ENCODE data around the gene UTP18. TPM values are rescaled to one million over a fixed set of nuclear protein-coding genes. Genes with fewer than 3 reads are reported as not detected.

UTP18 gene
- total RNA-seq, result 10 to 100 TPM; 18.9 to 40.0 (median 33.3) TPM

GRCh38 chr17:51260237-51261023, at the start of gene UTP18:
Gene UTP18, plus strand, starts transcription at chr17:51260546. Its CDS starts 39 bp downstream, at chr17:51260585.
- no peaks in the 10 kb centered on the region for H3K27me3 ChIP-seq
- peaks cover 0 to 26% (median 0%) of the 10 kb centered on the region in 4 donors for H3K36me3 ChIP-seq
- peaks cover 25 to 60% (median 45%) of the 10 kb centered on the region in 4 donors for H3K4me1 ChIP-seq
- H3K27ac ChIP-seq, result peak within 1 kb of the TSS; percentile 91 to 99 (median 98)
- no peaks in the 10 kb centered on the region for H3K9me3 ChIP-seq
- H3K4me3 ChIP-seq, result peak within 1 kb of the TSS; percentile 81 to 100 (median 92)
- TF ChIP-seq POLR2A (IDR thresholded peaks at IDR 0.05) (peak in 3 of 4 donors; percentile 34 to 83 (median 75)), EP300 (IDR thresholded peaks at IDR 0.05) (peak in 1 of 4 donors; percentile 44), POLR2AphosphoS5 (IDR thresholded peaks at IDR 0.05) (peak; percentile 48 to 66)
- TF ChIP-seq, protein P1, sequence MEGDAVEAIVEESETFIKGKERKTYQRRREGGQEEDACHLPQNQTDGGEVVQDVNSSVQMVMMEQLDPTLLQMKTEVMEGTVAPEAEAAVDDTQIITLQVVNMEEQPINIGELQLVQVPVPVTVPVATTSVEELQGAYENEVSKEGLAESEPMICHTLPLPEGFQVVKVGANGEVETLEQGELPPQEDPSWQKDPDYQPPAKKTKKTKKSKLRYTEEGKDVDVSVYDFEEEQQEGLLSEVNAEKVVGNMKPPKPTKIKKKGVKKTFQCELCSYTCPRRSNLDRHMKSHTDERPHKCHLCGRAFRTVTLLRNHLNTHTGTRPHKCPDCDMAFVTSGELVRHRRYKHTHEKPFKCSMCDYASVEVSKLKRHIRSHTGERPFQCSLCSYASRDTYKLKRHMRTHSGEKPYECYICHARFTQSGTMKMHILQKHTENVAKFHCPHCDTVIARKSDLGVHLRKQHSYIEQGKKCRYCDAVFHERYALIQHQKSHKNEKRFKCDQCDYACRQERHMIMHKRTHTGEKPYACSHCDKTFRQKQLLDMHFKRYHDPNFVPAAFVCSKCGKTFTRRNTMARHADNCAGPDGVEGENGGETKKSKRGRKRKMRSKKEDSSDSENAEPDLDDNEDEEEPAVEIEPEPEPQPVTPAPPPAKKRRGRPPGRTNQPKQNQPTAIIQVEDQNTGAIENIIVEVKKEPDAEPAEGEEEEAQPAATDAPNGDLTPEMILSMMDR (IDR thresholded peaks at IDR 0.05), result peak in 4 of 6 experiments; percentile 4 to 29 (median 12)
- WGBS, 2 donors, result 0 to 1% methylated on average over 10 to 49 of the region's 93 CpGs
- ATAC-seq (ENCODE audit: low FRiP score in 2 of 2) (peak; percentile 98 to 99), DNase-seq (peak; percentile 96 to 99)

DNA sequence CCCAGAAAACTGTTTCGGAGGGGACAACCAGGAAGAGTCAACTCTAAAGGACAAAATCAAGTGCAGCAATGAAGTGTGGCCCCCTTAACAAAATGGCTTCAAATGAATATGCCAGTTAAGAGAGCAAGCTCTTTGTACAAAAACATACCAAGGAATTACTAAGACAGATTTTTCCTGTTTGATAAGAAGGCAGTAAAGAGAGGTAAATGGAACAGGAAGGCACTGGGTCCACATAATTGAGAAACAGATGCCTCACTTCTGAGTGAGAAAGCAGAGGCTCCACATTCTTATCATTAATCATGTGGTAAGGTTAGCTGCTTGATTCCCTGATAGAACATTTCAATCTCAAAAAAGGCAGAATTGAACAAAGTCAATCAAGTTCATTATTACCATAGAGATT, 45.4 kb upstream of the UTP18 start:
- no peak overlapping the region for H3K27ac ChIP-seq
- H3K4me3 ChIP-seq, result no peak overlapping the region
- H3K4me1 ChIP-seq, result no peaks in the 10 kb centered on the region
- peaks cover 11 to 93% (median 33%) of the 10 kb centered on the region in 4 donors for H3K36me3 ChIP-seq
- TF ChIP-seq EP300 (IDR thresholded peaks at IDR 0.05), result no peak
- no peak for TF ChIP-seq POLR2AphosphoS5 (IDR thresholded peaks at IDR 0.05)
- no peak for TF ChIP-seq POLR2A (IDR thresholded peaks at IDR 0.05)
- TF ChIP-seq, protein P1 (IDR thresholded peaks at IDR 0.05), result no peak
- WGBS, 2 donors, result 79 to 95% methylated on average over 1 of the region's 1 CpG
- H3K9me3 ChIP-seq, result no peaks in the 10 kb centered on the region
- DNase-seq, result no peak
- ATAC-seq (ENCODE audit: low FRiP score in 2 of 2), result no peak
- H3K27me3 ChIP-seq, result no peaks in the 10 kb centered on the region

GRCh38 chr17:51217946-51218345, 42.4 kb upstream of the UTP18 start:
- no peaks in the 10 kb centered on the region for H3K27me3 ChIP-seq
- H3K4me3 ChIP-seq, result no peak overlapping the region
- H3K4me1 ChIP-seq, result no peaks in the 10 kb centered on the region
- no peak for DNase-seq
- peaks cover 6 to 89% (median 30%) of the 10 kb centered on the region in 4 donors for H3K36me3 ChIP-seq
- no peaks in the 10 kb centered on the region for H3K9me3 ChIP-seq
- ATAC-seq (ENCODE audit: low FRiP score in 2 of 2), result no peak
- H3K27ac ChIP-seq, result no peak overlapping the region
- TF ChIP-seq POLR2A (IDR thresholded peaks at IDR 0.05) (no peak), EP300 (IDR thresholded peaks at IDR 0.05) (no peak), POLR2AphosphoS5 (IDR thresholded peaks at IDR 0.05) (no peak)
- TF ChIP-seq, protein P1 (IDR thresholded peaks at IDR 0.05), result no peak
- WGBS, 2 donors, result 89 to 93% methylated on average over 1 of the region's 1 CpG

GRCh38 chr17:51221322-51221721, 39.0 kb upstream of the UTP18 start:
- no peak overlapping the region for H3K4me3 ChIP-seq
- peaks cover 6 to 64% (median 28%) of the 10 kb centered on the region in 4 donors for H3K36me3 ChIP-seq
- no peaks in the 10 kb centered on the region for H3K4me1 ChIP-seq
- ATAC-seq (ENCODE audit: low FRiP score in 2 of 2) (no peak), DNase-seq (no peak)
- H3K27me3 ChIP-seq, result no peaks in the 10 kb centered on the region
- H3K9me3 ChIP-seq, result no peaks in the 10 kb centered on the region
- TF ChIP-seq POLR2A (IDR thresholded peaks at IDR 0.05), result no peak
- TF ChIP-seq, protein P1 (IDR thresholded peaks at IDR 0.05), result no peak
- no peak for TF ChIP-seq POLR2AphosphoS5 (IDR thresholded peaks at IDR 0.05)
- no peak for TF ChIP-seq EP300 (IDR thresholded peaks at IDR 0.05)
- WGBS, 2 donors, result 87 to 88% methylated on average over 4 of the region's 4 CpGs
- no peak overlapping the region for H3K27ac ChIP-seq
